ENCODE measurements around the gene SNRPE. TPM values are rescaled to one million over a fixed set of nuclear protein-coding genes. Genes with fewer than 3 reads are reported as not detected.

SNRPE gene
- total RNA-seq, 2 donors from 2014 or later, result 273 to 498 TPM

GRCh38 chr1:203839081-203839480 lies 22.3 kb upstream of the SNRPE start:
- Histone ChIP-seq H3K9ac (ENCODE audit: extremely low read depth, low read length, poor library complexity, severe bottlenecking) (no peak overlapping the region), H3K27ac (ENCODE audit: low read depth, low read length) (no peak overlapping the region), H3K4me3 (ENCODE audit: low read length) (no peak overlapping the region), H3K4me1 (ENCODE audit: control insufficient read depth, insufficient read depth, low read length) (no peaks in the 10 kb centered on the region), H3K9me3 (ENCODE audit: control insufficient read depth, low read length) (peaks cover 37% of the 10 kb centered on the region), H3K27me3 (ENCODE audit: control insufficient read depth, insufficient read depth, low read length, poor library complexity, severe bottlenecking) (no peaks in the 10 kb centered on the region), H3K36me3 (ENCODE audit: control insufficient read depth, insufficient read depth, low read length) (peaks cover 78% of the 10 kb centered on the region)
- TF ChIP-seq CTCF (conservative IDR thresholded peaks at IDR 0.05), result no peak
- Mint-ChIP-seq H3K4me1 (no peaks in the 10 kb centered on the region), H3K27me3 (ENCODE audit: insufficient read depth) (no peaks in the 10 kb centered on the region), H3K4me3 (no peak overlapping the region), H3K36me3 (ENCODE audit: low read depth) (peaks cover 89% of the 10 kb centered on the region), H3K27ac (no peak overlapping the region), H3K9me3 (peaks cover 25% of the 10 kb centered on the region)
- no peak for DNase-seq
- WGBS, 2 experiments (ENCODE audit: insufficient coverage in 1 of 2, insufficient read length in 1 of 2), result 95 to 100% methylated on average over 4 to 5 of the region's 5 CpGs

- H3K27me3 Mint-ChIP-seq (ENCODE audit: insufficient read depth), result no peaks in the 10 kb centered on the region
- no peak overlapping the region for H3K27ac Mint-ChIP-seq
- H3K36me3 ChIP-seq (ENCODE audit: control insufficient read depth, insufficient read depth, low read length), result peaks cover 78% of the 10 kb centered on the region
- H3K27me3 ChIP-seq (ENCODE audit: control insufficient read depth, insufficient read depth, low read length, poor library complexity, severe bottlenecking), result no peaks in the 10 kb centered on the region
- WGBS, 2 experiments (ENCODE audit: insufficient coverage in 1 of 2, insufficient read length in 1 of 2), result 83 to 96% methylated on average over 4 of the region's 4 CpGs
- DNase-seq, result no peak
- peaks cover 25% of the 10 kb centered on the region for H3K9me3 Mint-ChIP-seq
- TF ChIP-seq CTCF (conservative IDR thresholded peaks at IDR 0.05), result no peak
- no peaks in the 10 kb centered on the region for H3K4me1 ChIP-seq (ENCODE audit: control insufficient read depth, insufficient read depth, low read length)
- no peak overlapping the region for H3K27ac ChIP-seq (ENCODE audit: low read depth, low read length)
- H3K4me3 Mint-ChIP-seq, result no peak overlapping the region
- H3K4me3 ChIP-seq (ENCODE audit: low read length), result no peak overlapping the region
- H3K36me3 Mint-ChIP-seq (ENCODE audit: low read depth), result peaks cover 88% of the 10 kb centered on the region
- no peaks in the 10 kb centered on the region for H3K4me1 Mint-ChIP-seq
- no peak overlapping the region for H3K9ac ChIP-seq (ENCODE audit: extremely low read depth, low read length, poor library complexity, severe bottlenecking)
- peaks cover 37% of the 10 kb centered on the region for H3K9me3 ChIP-seq (ENCODE audit: control insufficient read depth, low read length)
These were observed 21.1 kb upstream of the SNRPE start for GRCh38 chr1:203840208-203840808.

- Histone ChIP-seq H3K9ac (ENCODE audit: extremely low read depth, low read length, poor library complexity, severe bottlenecking) (no peak overlapping the region), H3K9me3 (ENCODE audit: control insufficient read depth, low read length) (peaks cover 37% of the 10 kb centered on the region), H3K4me3 (ENCODE audit: low read length) (no peak overlapping the region), H3K27ac (ENCODE audit: low read depth, low read length) (no peak overlapping the region), H3K27me3 (ENCODE audit: control insufficient read depth, insufficient read depth, low read length, poor library complexity, severe bottlenecking) (no peaks in the 10 kb centered on the region), H3K36me3 (ENCODE audit: control insufficient read depth, insufficient read depth, low read length) (peaks cover 78% of the 10 kb centered on the region), H3K4me1 (ENCODE audit: control insufficient read depth, insufficient read depth, low read length) (no peaks in the 10 kb centered on the region)
- H3K27me3 Mint-ChIP-seq (ENCODE audit: insufficient read depth), result no peaks in the 10 kb centered on the region
- TF ChIP-seq CTCF (conservative IDR thresholded peaks at IDR 0.05), result no peak
- no peaks in the 10 kb centered on the region for H3K4me1 Mint-ChIP-seq
- no peak overlapping the region for H3K4me3 Mint-ChIP-seq
- no peak overlapping the region for H3K27ac Mint-ChIP-seq
- no peak for DNase-seq
- peaks cover 87% of the 10 kb centered on the region for H3K36me3 Mint-ChIP-seq (ENCODE audit: low read depth)
- peaks cover 25% of the 10 kb centered on the region for H3K9me3 Mint-ChIP-seq
- no CpG with 5 or more reads among the region's 2 CpGs for WGBS, 2 experiments (ENCODE audit: insufficient coverage in 1 of 2, insufficient read length in 1 of 2)
These were observed 18.9 kb upstream of the SNRPE start for GRCh38 chr1:203842559-203842876.
